ENCODE measurements around the gene GALNS. TPM values are rescaled to one million over a fixed set of nuclear protein-coding genes. Genes with fewer than 3 reads are reported as not detected.

GALNS gene
- total and polyA plus RNA-seq, 2 of the 4 experiments (the other 2 are of a cell fraction) = 7.2 to 32.5 TPM

DNA sequence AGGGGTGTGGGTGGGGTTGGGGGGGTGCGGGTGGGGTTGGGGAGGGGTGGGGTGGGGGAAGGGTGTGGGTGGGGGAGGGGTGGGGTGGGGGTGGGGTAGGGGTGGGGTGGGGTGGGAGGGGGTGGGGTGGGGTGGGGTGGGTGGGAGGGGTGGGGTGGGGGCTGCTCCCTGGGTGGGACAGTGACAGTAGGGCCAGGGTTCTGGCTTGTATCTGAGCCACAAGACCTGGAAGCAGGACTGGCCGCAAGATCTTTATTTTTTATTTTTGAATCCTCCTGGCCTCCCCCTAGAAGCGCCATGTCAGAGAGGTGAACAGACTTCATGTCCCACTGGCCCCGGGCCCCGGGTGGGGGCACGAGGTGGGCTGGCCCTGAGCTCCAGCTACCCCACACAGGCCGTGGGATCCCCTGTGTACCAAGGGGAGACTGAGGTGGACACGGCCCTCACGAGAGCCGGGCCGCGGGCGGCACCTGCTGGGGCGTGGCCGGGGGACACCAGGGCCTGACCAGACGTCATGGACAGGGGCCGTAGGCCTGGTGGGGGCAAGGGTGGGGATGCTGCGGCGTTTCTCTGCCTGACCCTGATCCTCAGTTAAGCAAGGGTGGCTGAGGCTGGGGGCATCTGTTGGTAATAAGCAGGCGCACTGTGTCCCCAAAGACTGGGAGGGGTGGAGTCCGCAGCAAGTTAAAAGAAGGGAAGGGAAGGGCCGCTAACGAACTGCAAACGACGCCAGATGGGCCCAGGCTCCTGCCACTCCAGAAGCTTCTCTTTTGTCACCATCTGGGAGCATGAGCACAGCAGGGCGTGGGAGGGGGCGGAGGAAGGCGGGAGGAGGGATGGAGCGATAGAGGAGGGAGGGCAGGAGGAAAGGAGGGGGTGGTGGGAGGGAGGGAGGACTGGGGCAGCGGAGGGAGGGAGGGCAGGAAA is 32.0 kb upstream of the GALNS start:
- H4K91ac ChIP-seq (ENCODE audit: insufficient read depth, low read depth, low read length) = no peak overlapping the region
- no peak overlapping the region for H4K8ac ChIP-seq (ENCODE audit: low read depth in 2 of 2, low read length in 2 of 2)
- dilution Hi-C loops (cut with HindIII; ENCODE audit: low sequenced_read_pairs, unreplicated experiment) (no loop called here), in situ Hi-C loops (cut with MboI; ENCODE audit: low sequenced_read_pairs) (no loop called here), intact Hi-C loops (cut with micrococcal nuclease) (no loop called here)
- H2BK20ac ChIP-seq (ENCODE audit: low read depth, low read length) = no peak overlapping the region
- peaks cover 8% of the 10 kb centered on the region; the same call in 1 of the 2 replicates for H3K4me1 ChIP-seq (ENCODE audit: control insufficient read depth, insufficient read depth, low read length)
- H3K79me1 ChIP-seq (ENCODE audit: low read depth in 1 of 2, low read length in 2 of 2) = no peaks in the 10 kb centered on the region
- H2BK120ac ChIP-seq (ENCODE audit: low read depth, low read length) = no peak overlapping the region
- no peak overlapping the region for H3K14ac ChIP-seq (replicated peaks; ENCODE audit: low read depth, low read length)
- no peak overlapping the region for H3K56ac ChIP-seq (ENCODE audit: extremely low read depth, insufficient read depth, low read length)
- no peaks in the 10 kb centered on the region; the same call in 1 of the 2 replicates for H3K27me3 ChIP-seq (ENCODE audit: control insufficient read depth, insufficient read depth, low read length)
- no peak overlapping the region for H2BK15ac ChIP-seq (ENCODE audit: low read depth, low read length)
- H4K5ac ChIP-seq (ENCODE audit: low read depth, low read length) = no peak overlapping the region
- ATAC-seq (ENCODE audit: low read depth) = no peak
- no peak overlapping the region for H2BK5ac ChIP-seq (ENCODE audit: low read depth, low read length, poor library complexity, severe bottlenecking)
- no peaks in the 10 kb centered on the region for H4K20me1 ChIP-seq (ENCODE audit: insufficient read depth, low read length)
- H3K9me1 ChIP-seq (ENCODE audit: insufficient read depth, low read length) = no peaks in the 10 kb centered on the region
- H3K23ac ChIP-seq (ENCODE audit: low read depth, low read length) = no peak overlapping the region
- no TSS peak for BruUV-seq (replicated peaks)
- H2AK9ac ChIP-seq (replicated peaks; ENCODE audit: low read depth, low read length, poor library complexity) = no peak overlapping the region
- H3K9me3 ChIP-seq (ENCODE audit: control insufficient read depth, insufficient read depth, low read length) = peaks cover 6% of the 10 kb centered on the region
- H3K9ac ChIP-seq (ENCODE audit: low read depth, low read length) = no peak overlapping the region
- no peak overlapping the region for H3K4me3 ChIP-seq (ENCODE audit: insufficient read depth, low read depth, low read length)
- ChIA-PET CTCF (no interaction called here), POLR2A (ENCODE audit: unreplicated experiment) (no interaction called here)
- H2AK5ac ChIP-seq (ENCODE audit: low read depth, low read length) = no peak overlapping the region
- H3K4me2 ChIP-seq (ENCODE audit: low read depth, low read length) = no peak overlapping the region
- no peak overlapping the region for H3K27ac ChIP-seq (ENCODE audit: insufficient read depth, low read length)
- H2AFZ ChIP-seq (replicated peaks; ENCODE audit: low read length, poor library complexity) = no peak overlapping the region
- DNase-seq = no peak
- WGBS, 2 experiments (ENCODE audit: extremely low coverage in 2 of 2, insufficient read length in 1 of 2) = 86% methylated on average over 10 of the region's 30 CpGs; no CpG with 5 or more reads in 1 of the 2 experiments
- H3K4ac ChIP-seq (ENCODE audit: low read depth, low read length) = no peak overlapping the region
- TF ChIP-seq, protein P1, sequence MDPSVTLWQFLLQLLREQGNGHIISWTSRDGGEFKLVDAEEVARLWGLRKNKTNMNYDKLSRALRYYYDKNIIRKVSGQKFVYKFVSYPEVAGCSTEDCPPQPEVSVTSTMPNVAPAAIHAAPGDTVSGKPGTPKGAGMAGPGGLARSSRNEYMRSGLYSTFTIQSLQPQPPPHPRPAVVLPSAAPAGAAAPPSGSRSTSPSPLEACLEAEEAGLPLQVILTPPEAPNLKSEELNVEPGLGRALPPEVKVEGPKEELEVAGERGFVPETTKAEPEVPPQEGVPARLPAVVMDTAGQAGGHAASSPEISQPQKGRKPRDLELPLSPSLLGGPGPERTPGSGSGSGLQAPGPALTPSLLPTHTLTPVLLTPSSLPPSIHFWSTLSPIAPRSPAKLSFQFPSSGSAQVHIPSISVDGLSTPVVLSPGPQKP (IDR thresholded peaks at IDR 0.05; ENCODE audit: borderline replicate concordance, low read depth, low read length) = no peak
- TF ChIP-seq POLR2A (IDR thresholded peaks at IDR 0.05; ENCODE audit: low read depth, low read length) (no peak), RAD21 (IDR thresholded peaks at IDR 0.05; ENCODE audit: low read length) (no peak), RFX5 (IDR thresholded peaks at IDR 0.05; ENCODE audit: low read depth, low read length) (no peak), BHLHE40 (IDR thresholded peaks at IDR 0.05; ENCODE audit: low read depth, low read length) (no peak), CHD1 (IDR thresholded peaks at IDR 0.05; ENCODE audit: low read depth, low read length) (no peak), MXI1 (IDR thresholded peaks at IDR 0.05; ENCODE audit: borderline replicate concordance, low read depth, low read length) (no peak), MAZ (IDR thresholded peaks at IDR 0.05; ENCODE audit: borderline replicate concordance, low read depth, low read length) (no peak), FOS (IDR thresholded peaks at IDR 0.05; ENCODE audit: low read depth, low read length) (no peak), USF2 (IDR thresholded peaks at IDR 0.05; ENCODE audit: low read depth, low read length) (no peak)
- H3K18ac ChIP-seq (ENCODE audit: low read depth, low read length) = no peak overlapping the region
- H3K36me3 ChIP-seq (ENCODE audit: control insufficient read depth, insufficient read depth, low read length) = no peaks in the 10 kb centered on the region

All from IMR-90 (cell line).